Measurements from ENCODE around the gene PTPRB.

DNA sequence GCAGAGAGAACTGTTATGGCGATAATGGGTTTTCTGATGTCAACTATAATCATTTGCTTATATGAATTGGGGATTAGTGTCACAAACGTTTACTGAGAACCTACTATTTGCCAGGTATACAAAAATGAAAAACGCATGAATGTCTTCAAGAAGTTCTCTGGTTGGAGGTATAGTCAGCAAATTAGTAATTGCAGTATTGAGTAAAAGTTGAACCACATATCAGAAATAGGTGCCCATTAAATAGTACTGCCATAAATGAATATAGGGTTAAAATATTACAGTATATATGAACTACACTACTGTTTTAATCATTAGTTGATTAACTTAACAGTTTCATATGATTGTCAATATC lies 60.0 kb downstream of the PTPRB start:
- no peak for TF ChIP-seq TAF1 (IDR thresholded peaks at IDR 0.05; ENCODE audit: low read depth, low read length)
- TF ChIP-seq POLR2A (IDR thresholded peaks at IDR 0.05; ENCODE audit: low read depth, low read length): no peak
- no peak for TF ChIP-seq POLR2AphosphoS5 (IDR thresholded peaks at IDR 0.05; ENCODE audit: low read depth, low read length)
- TF ChIP-seq POU2F2 (IDR thresholded peaks at IDR 0.05; ENCODE audit: low read depth, low read length): no peak
